ENCODE results near the gene TSR2.

DNA sequence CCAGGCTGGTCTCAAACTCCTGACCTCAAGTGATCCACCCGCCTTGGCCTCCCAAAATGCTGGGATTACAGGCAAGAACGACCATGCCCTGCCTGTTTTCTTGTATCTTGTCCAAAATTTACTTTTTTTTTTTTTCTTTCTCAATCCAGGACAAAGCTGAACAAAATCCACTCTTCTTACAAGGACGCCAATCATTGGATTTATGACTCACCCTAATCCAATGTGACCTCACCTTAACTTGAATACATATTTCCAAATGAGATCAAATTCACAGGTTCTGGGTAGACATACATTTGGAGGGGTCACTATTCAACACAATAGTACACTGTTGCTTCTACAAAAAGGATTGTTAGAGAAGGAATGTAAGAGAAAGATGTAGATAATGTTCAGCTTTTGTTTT, 18.0 kb upstream of the TSR2 start:
- TF ChIP-seq, protein P1, sequence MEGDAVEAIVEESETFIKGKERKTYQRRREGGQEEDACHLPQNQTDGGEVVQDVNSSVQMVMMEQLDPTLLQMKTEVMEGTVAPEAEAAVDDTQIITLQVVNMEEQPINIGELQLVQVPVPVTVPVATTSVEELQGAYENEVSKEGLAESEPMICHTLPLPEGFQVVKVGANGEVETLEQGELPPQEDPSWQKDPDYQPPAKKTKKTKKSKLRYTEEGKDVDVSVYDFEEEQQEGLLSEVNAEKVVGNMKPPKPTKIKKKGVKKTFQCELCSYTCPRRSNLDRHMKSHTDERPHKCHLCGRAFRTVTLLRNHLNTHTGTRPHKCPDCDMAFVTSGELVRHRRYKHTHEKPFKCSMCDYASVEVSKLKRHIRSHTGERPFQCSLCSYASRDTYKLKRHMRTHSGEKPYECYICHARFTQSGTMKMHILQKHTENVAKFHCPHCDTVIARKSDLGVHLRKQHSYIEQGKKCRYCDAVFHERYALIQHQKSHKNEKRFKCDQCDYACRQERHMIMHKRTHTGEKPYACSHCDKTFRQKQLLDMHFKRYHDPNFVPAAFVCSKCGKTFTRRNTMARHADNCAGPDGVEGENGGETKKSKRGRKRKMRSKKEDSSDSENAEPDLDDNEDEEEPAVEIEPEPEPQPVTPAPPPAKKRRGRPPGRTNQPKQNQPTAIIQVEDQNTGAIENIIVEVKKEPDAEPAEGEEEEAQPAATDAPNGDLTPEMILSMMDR (conservative IDR thresholded peaks at IDR 0.05; ENCODE audit: low read length), result no peak
- TF ChIP-seq EZH2phosphoT487 (IDR thresholded peaks at IDR 0.05; ENCODE audit: borderline replicate concordance), result no peak

All from Loucy (cell line).